Measurements from ENCODE around the gene SYK. TPM values are rescaled to one million over a fixed set of nuclear protein-coding genes. Genes with fewer than 3 reads are reported as not detected.

SYK gene
- polyA plus RNA-seq (2012; ENCODE audit: insufficient read length, low read depth): not detected

DNA sequence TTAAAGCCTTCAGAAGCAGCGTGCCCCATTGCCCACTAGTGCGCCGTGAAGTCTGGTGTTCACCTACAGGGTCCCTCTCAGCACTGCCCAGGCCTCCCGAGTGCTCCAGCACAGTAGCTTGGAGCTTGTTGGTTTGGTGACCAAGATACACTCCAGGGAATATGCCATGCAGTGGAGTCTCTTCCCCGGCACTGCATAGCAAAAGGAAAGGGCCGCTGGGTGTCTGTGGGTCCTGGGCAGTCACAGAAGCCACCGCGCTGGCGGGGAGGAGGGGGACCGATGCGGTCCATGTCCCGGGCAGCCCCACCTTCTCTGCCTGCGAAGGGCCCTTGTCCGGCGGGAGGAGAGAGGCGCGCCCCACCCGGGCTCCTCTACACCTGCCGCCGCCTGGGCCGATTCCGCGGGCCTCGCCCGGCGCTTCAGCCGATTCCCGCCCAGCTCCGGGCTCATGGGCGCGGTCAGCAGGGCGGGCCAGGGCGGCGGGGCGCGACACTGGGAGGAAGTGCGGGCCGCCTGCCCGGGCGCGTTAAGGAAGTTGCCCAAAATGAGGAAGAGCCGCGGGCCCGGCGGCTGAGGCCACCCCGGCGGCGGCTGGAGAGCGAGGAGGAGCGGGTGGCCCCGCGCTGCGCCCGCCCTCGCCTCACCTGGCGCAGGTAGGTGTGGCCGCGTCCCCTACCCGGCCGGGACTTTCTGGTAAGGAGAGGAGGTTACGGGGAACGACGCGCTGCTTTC, at the start of gene SYK:
Gene SYK (plus strand): TSS at position 579 of the 732 bp plus-strand sequence. CDS start 42,080 bp downstream, outside the sequence.
- no peak for TF ChIP-seq POLR2AphosphoS5 (IDR thresholded peaks at IDR 0.05; ENCODE audit: low read depth, low read length)

DNA sequence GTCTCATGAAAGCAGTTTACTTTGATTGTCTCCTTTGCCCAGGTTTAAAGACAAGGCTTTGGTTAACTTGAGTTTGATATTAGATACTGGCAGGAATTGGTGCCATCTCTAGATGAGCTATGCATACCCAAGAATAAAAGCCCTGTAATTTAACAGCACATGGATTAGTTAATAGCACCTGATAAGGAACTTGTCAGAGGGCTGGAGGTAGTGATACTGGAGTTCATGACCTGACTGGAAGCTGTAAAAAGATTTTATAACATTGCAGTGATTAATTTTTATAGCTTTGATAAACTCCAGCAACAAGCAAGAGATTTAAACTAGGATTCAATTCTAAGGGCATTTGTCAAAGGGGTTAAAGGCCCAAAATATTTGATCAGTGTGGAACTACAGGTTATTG, 34.9 kb upstream of the SYK start:
- TF ChIP-seq, protein P1, sequence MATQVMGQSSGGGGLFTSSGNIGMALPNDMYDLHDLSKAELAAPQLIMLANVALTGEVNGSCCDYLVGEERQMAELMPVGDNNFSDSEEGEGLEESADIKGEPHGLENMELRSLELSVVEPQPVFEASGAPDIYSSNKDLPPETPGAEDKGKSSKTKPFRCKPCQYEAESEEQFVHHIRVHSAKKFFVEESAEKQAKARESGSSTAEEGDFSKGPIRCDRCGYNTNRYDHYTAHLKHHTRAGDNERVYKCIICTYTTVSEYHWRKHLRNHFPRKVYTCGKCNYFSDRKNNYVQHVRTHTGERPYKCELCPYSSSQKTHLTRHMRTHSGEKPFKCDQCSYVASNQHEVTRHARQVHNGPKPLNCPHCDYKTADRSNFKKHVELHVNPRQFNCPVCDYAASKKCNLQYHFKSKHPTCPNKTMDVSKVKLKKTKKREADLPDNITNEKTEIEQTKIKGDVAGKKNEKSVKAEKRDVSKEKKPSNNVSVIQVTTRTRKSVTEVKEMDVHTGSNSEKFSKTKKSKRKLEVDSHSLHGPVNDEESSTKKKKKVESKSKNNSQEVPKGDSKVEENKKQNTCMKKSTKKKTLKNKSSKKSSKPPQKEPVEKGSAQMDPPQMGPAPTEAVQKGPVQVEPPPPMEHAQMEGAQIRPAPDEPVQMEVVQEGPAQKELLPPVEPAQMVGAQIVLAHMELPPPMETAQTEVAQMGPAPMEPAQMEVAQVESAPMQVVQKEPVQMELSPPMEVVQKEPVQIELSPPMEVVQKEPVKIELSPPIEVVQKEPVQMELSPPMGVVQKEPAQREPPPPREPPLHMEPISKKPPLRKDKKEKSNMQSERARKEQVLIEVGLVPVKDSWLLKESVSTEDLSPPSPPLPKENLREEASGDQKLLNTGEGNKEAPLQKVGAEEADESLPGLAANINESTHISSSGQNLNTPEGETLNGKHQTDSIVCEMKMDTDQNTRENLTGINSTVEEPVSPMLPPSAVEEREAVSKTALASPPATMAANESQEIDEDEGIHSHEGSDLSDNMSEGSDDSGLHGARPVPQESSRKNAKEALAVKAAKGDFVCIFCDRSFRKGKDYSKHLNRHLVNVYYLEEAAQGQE (IDR thresholded peaks at IDR 0.05; ENCODE audit: insufficient read depth in 1 of 2, low read depth in 2 of 2, low read length in 2 of 2): no peak
- TF ChIP-seq POLR2AphosphoS5 (IDR thresholded peaks at IDR 0.05; ENCODE audit: low read depth, low read length) (no peak), FOXP2 (optimal IDR thresholded peaks at IDR 0.05; ENCODE audit: borderline replicate concordance, extremely low read depth, extremely low read length, insufficient read depth) (no peak), TAF1 (IDR thresholded peaks at IDR 0.05; ENCODE audit: borderline replicate concordance, insufficient read depth, low read length) (no peak), SIN3A (IDR thresholded peaks at IDR 0.05; ENCODE audit: borderline replicate concordance, insufficient read depth, low read length) (no peak)

DNA sequence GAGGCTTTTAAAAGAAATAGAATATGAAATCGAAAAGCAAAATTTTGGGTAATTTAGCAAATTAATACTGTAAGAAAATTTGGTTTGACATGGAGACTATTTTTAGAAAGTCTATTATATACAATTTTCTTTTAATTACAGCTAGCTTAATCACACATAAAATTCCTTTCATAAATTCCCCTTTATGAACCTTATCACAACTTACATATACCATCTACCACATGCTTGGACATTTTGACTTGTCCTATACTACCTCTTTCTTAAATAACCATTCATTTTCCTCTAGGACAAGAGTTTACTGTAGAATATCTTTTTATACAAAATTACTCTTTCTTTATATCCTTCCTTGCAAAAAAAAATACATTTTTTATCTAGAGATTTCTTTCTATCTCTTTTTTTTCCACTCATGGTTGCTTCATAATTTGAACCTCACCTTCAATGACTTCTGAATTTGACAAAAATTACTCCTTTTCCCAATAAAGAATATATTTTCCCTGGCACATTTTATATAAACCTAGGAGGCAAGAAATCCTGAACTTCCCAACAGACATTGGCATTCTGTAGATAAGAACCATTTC, 34.0 kb upstream of the SYK start:
- TF ChIP-seq FOXP2 (optimal IDR thresholded peaks at IDR 0.05; ENCODE audit: borderline replicate concordance, extremely low read depth, extremely low read length, insufficient read depth): no peak
- TF ChIP-seq TAF1 (IDR thresholded peaks at IDR 0.05; ENCODE audit: borderline replicate concordance, insufficient read depth, low read length): no peak
- TF ChIP-seq, protein P1 (IDR thresholded peaks at IDR 0.05; ENCODE audit: insufficient read depth in 1 of 2, low read depth in 2 of 2, low read length in 2 of 2): no peak
- no peak for TF ChIP-seq SIN3A (IDR thresholded peaks at IDR 0.05; ENCODE audit: borderline replicate concordance, insufficient read depth, low read length)
- TF ChIP-seq POLR2AphosphoS5 (IDR thresholded peaks at IDR 0.05; ENCODE audit: low read depth, low read length): no peak

DNA sequence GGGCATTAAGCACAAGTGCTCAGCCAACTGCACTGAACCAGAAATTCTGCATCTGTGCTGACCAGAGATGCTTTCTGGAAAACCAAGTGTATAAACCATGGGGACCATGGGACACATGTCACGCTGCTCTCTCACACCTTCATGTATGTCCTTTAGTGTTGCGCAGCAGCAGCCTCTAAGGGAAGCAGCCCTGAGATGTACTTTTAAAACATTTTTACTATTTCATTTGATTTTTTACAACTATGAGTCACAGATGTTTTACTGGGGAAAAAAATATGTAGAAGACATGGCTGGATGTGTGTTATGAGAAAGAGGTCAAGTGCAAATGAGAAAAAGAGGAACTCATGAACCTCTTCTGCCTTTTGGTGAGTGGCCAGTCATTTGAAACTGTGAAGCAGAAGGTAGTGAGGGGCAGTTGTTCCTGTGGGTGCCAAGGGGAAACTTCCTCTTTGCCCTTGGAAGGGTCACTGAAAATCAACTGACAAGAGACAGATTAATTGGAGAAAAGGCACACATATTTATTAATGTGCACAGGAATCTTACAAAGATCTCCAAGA, 31.4 kb upstream of the SYK start:
- TF ChIP-seq FOXP2 (optimal IDR thresholded peaks at IDR 0.05; ENCODE audit: borderline replicate concordance, extremely low read depth, extremely low read length, insufficient read depth) (no peak), TAF1 (IDR thresholded peaks at IDR 0.05; ENCODE audit: borderline replicate concordance, insufficient read depth, low read length) (no peak), POLR2AphosphoS5 (IDR thresholded peaks at IDR 0.05; ENCODE audit: low read depth, low read length) (no peak), SIN3A (IDR thresholded peaks at IDR 0.05; ENCODE audit: borderline replicate concordance, insufficient read depth, low read length) (no peak)
- TF ChIP-seq, protein P1 (IDR thresholded peaks at IDR 0.05; ENCODE audit: insufficient read depth in 1 of 2, low read depth in 2 of 2, low read length in 2 of 2): no peak

DNA sequence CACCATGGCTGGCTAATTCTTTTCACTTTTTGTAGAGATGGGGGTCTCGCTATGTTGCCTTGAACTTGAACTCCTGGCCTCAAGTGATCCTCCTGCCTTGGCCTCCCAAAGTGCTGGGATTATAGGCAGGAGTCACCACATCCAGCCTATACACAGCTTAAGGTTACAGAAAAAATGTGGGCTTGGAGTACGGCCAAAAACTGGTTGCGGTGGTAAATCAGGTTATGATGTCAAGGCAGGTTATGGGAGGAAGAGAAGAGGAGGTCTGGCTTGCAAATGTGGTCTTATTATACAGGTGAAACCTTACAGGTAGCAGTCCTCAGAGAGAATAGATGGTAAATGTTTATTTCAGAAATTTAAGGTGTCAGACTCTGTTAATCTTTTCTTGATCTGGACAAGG, 30.7 kb upstream of the SYK start:
- TF ChIP-seq SIN3A (IDR thresholded peaks at IDR 0.05; ENCODE audit: borderline replicate concordance, insufficient read depth, low read length): no peak
- TF ChIP-seq TAF1 (IDR thresholded peaks at IDR 0.05; ENCODE audit: borderline replicate concordance, insufficient read depth, low read length): no peak
- TF ChIP-seq, protein P1 (IDR thresholded peaks at IDR 0.05; ENCODE audit: insufficient read depth in 1 of 2, low read depth in 2 of 2, low read length in 2 of 2): no peak
- no peak for TF ChIP-seq POLR2AphosphoS5 (IDR thresholded peaks at IDR 0.05; ENCODE audit: low read depth, low read length)
- TF ChIP-seq FOXP2 (optimal IDR thresholded peaks at IDR 0.05; ENCODE audit: borderline replicate concordance, extremely low read depth, extremely low read length, insufficient read depth): no peak

Measured in PFSK-1 (cell line).